Fibroblast of skin of right quadriceps (primary cell): ENCODE results near the gene TMTC2.

Experiments used
- DNase-seq: peaks from one replicate; pipeline ENCODE4 v3.0.0-alpha.2; 2013

TMTC2 gene

DNA sequence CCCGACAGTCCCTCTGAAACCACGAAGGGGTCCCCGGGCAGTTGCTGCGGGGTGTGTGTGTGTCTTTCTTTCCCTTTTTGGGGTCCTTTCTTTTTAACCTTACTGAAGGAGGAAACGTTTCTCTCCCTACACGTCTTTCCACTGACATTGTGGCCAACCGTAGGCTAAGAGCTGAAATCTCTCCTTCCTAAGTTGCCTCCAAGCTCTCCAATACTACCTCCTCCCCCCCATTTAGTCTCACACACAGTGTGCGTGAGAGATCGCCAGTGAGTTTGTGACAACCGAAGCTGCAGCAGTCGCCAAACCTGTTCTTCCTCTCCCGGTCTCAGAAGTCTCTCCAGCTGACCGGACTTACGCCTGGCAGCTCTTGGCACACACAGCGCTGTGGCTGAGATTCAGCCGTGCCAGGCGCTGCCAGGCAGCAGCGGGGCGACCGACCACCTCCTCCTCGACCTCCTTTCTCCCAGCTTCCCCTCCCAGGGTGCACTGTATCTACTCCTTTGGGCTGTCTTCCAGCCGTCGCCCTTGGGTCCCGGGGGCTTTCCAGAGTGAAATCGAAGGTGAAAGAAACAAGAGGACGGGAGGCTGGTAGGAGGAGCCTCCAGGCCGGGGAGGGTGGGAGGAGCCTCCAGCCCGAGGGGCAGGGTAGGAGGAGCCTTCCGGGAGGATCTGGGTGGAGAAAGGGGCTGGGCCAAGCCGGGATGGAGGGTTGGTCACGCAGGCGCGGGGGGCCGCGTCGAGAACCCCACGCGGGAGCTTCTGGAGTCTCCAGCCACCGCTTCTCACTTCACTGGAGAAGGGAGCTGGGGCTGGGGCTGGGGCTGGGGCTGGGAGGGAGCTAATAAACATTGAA, at the start of gene TMTC2:
Gene TMTC2 (plus strand): TSS at position 739 of the 853 bp plus-strand sequence.
- peak; percentile 84 for DNase-seq

- DNase-seq, result no peak
Measured at GRCh38 chr12:82638324-82638723, 48.4 kb upstream of the TMTC2 start.

GRCh38 chr12:82644896-82645295, 41.8 kb upstream of the TMTC2 start:
- DNase-seq, result no peak

- no peak for DNase-seq
Measured at GRCh38 chr12:82645414-82645813, 41.3 kb upstream of the TMTC2 start.

GRCh38 chr12:82647853-82648252, 38.9 kb upstream of the TMTC2 start:
- DNase-seq, result no peak

DNA sequence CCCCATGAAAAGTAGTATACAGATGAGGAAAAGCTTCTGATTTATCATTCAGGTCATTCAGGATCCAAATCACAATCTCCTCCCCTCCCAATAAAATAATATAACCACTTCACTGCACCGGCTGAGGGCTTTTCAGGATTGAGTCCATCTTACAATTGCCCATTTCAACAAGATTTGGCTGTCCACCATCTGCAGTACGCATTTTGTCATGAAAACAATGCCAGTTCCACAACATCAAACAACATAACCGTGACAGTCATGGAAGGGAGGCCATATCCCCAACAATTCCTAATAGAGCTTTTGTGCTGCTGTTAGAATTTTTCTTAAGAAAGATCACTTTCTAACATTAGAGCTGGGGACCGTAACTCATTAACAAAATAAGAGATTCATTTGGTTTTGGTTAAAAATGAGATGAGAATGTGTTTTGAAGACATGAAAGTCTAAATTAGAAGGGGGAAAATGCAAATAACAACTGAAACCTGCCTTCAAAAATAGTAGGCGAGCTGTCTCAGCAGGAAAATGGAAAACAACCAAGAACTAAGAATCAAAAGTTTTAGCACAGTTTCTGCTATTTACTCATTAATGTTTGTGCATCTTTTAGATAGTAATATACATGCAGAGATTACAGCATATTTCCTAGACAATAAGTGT, 38.3 kb upstream of the TMTC2 start:
- no peak for DNase-seq

GRCh38 chr12:82650627-82651337, 35.9 kb upstream of the TMTC2 start:
- no peak for DNase-seq

GRCh38 chr12:82651489-82651888, 35.2 kb upstream of the TMTC2 start:
- no peak for DNase-seq

DNA sequence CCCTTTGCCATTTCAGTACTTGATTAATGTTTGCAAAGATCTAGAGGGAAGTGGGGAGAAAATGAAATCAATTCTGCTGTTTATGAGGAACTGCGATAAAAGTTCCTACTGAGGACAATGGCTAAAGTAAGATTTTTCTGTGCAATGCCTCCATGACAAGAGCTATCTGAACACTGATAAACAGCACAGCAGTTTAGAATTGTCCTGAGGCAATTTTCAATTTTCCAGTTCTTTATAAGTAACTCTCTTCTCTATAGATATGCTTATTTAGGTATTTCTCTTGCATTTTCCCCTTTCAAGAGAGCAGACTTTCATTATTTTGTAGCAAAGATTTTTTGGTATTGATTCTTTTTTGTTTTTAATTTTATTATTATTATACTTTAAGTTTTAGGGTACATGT, 34.6 kb upstream of the TMTC2 start:
- DNase-seq, result no peak

DNA sequence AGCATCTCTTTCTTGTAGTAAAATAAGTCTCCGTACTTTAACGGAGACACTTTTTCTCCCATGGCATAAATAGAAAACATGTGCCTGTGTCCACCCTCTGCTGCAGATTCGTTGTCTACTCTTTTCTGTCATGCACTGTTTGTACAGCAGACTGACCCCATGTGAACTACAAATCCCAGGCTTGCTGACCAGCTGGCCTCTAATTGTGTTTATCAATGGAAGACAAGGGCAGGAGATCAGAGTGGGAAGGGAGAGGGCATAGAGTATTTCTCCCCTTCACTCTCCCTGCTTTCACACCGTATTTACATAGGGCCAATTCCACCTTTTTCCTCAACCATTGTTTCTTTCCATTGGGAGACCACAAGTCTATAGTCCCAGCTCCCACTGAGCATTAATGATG, 31.0 kb upstream of the TMTC2 start:
- DNase-seq, result no peak

DNA sequence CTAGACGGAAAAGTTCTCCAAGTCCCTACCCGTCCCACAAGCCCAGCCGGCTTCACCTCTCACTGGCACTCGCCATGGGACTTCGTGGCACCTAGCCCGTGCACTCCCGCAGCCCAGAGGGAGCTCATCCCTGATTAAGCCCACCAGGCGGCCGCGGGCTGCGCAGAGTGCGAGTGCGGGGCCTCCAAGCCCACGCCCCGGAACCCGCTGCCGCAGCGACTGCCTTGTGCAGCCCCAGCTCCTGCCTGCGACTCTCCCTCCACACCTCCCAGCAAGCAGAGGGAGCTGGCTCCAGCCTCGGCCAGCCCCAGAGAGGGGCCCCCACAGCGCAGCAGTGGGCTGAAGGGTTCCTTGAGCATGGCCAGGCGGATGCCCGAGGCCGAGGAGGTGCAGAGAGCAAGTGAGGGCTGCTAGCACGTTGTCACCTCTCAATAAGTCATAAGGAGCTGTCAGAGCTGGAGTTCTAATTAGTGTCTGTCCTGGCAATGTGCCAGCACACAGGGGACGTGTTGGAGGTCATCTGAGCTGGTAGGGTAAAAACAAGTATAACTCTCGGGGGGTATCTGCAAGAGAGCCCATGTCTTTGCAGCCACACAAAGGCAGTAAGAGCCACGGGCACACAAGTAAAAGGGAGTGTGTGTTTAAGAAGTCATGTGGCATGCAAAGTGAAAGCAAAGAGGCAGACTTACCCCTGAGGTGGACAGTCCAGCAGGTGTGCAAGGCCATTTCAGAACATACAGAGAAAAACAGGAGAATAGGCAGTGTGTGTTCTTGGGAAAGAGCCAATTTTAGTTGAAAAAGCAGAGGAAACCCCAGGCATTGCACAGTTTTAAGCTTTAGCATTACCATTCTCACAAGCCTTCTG, 27.1 kb upstream of the TMTC2 start:
- DNase-seq, result no peak

DNA sequence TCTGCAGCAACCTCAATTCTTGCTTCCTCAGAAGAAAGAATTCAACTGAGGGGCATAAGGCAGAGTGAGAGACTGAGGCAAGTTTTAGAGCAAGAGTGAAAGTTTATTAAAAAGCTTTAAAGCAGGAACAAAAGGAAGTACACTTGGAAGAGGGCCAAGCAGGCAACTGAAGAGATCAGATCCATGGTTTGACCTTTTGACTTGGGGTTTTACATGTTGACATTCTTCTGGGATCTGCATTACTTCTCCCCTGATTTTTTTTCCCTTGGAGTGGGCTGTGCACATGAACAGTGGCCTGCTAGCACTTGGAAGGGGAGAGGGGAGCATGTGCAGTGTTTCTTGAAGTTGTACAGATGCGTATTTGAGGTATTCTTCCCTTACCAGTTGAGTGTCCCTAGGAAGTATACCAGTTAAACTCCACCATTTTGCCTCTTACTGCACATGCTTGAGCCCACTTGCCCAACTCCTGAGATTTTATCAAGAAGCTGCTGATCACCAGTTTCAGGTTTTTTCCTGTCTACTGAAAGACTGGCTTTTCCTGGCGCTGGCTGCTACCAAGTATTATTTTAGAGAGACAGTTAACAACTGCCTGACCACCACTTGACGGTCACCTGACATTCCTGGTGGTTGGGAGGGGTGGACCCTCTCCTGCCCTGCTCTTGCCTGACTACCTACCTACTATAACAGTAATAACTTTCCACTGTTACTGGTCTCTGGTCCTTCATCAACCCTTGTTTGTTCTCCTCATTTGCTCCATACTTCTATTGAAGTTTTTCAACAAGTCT, 26.0 kb upstream of the TMTC2 start:
- no peak for DNase-seq

DNA sequence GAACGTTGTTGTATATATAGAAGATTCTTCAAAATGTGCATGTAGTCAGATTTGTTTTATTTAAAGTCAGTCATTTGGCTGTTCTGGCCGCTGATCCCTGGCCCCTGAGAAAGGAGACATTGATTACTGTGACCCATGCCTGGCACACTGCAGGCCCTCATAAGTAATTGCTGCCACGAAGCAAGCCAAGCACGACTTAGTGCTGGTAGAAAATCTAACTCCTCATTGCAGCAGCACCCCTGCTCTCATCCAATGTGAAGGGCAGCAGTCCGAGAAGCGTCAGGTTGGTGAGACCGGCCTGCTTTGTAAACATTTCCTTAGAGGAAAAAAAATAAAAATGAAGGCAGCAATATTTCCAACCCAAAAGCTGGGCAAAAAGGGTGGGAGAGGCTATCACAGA, 22.8 kb upstream of the TMTC2 start:
- no peak for DNase-seq

GRCh38 chr12:82665142-82665923, 21.4 kb upstream of the TMTC2 start:
- DNase-seq, result no peak

DNA sequence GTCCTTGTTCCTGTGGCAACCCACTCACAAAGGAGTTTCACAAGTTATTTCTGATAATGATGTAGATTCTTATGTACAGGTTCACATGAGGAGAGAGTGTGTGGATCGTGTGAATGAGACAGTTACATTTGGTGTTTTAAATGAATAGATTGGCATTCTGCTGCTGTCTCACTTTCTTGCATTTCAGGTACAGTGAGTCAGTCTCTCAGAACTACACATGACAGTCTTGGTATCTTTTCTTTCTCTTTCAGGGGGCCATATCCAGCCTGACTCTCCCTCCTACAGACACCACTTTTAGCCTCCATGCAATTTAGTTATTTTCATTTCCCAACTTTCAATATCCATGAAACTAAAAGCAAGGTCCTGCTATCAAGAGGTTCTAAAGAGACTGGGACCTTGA, 19.9 kb upstream of the TMTC2 start:
- DNase-seq, result no peak

DNA sequence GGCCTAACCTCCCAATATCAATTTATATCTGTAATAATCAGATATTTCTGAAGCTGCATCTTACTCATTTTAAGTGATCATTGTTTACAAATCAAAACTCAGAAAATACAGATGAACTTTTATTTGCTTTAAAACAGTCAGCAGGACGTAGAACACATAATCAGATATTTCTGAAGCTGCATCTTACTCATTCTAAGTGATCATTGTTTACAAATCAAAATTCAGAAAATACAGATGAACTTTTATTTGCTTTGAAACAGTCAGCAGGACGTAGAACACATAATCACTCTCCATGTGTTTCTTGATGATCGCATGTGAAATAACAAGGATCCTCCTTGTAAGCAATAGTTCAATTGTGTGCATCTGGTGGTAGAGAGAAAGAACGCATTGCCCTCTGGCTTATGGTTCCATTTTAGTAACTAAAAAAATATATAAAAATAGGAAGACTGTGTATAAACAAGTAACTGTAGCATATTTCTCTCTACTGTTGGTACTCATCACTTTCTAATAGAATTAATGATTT, 15.0 kb upstream of the TMTC2 start:
- DNase-seq, result no peak

DNA sequence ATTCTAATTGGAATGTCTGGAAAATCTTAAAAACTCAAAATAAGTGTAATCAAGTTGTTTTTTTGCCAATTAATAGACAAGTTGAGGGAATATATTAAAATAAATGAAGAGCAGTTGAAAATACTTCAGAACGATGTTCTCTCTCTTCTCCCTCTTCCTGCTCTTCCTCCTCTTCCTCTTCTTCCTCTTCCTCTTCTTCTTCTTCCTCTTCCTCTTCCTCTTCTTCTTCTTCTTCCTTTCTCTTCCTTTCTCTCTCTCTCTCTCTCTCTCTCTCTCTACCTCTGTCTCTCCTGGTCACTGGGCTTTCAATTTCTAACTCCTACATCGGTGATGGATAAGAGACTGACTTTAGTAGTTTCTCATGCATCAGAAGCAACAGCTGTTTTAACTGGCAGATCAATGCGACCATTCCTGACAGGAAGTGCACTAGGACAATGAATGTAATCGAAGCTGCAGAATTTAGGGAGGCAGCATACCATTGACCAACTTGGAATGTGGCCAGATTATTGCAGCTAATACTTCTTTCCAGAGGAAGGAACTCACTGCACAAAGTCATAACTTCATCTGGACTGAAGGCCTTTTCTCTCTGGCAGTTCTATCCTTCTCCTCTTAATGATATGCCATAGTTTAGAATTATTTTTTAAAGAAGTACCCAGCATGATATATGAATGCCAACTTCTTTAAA, 13.8 kb upstream of the TMTC2 start:
- peak; percentile 12 for DNase-seq

- no peak for DNase-seq
Measured at GRCh38 chr12:82673698-82674097, 13.0 kb upstream of the TMTC2 start.

DNA sequence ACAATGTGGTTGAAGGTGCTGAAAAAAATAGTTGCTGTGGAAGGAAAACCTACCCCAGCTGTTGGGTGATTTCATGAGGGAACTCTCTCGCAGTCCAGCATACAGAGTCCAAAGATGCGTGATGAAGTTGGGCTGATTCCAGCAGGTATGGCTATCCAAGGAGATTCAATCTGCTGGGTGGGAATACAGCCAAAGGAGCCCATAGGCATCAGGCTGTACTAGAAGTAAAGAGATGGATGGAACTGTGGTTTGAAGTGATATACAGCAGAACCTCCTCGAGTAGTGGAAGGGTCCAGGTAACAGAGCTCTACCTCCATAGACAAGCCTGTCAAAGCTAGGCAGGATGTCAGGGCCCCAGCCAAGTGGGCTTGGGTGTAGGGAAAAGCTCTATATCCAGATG, 11.5 kb upstream of the TMTC2 start:
- DNase-seq, result no peak

GRCh38 chr12:82682326-82682725, 4.4 kb upstream of the TMTC2 start:
- no peak for DNase-seq
